HUES6 (cell line): Measurements from ENCODE around the gene PDS5A.
"Not testable (repeated sequence)": the region's sequence is repeated elsewhere in the genome, so short reads cannot be mapped to it uniquely, and the experiment has no call there.

Source experiments
- H3K27ac ChIP-seq: 2 replicates; pipeline ENCODE4 v1.7.0; 2013; ENCODE audit warnings: low read depth, mild to moderate bottlenecking, low read length, inconsistent platforms
- H3K27me3 ChIP-seq: 2 replicates; pipeline ENCODE4 v1.6.1; 2013; ENCODE audit warnings: low read length; ENCODE audit not compliant: control insufficient read depth, insufficient read depth
- H3K36me3 ChIP-seq: 2 replicates; pipeline ENCODE4 v1.6.1; 2013; ENCODE audit warnings: low read length; ENCODE audit not compliant: control insufficient read depth, insufficient read depth
- H3K4me1 ChIP-seq: 2 replicates; pipeline ENCODE4 v1.6.1; 2013; ENCODE audit warnings: low read length; ENCODE audit not compliant: control insufficient read depth, insufficient read depth
- H3K4me3 ChIP-seq: 2 replicates; pipeline ENCODE4 v1.5.1; 2013; ENCODE audit warnings: low read depth, low read length
- H3K9ac ChIP-seq: one replicate; pipeline ENCODE4 v1.6.1; 2013; ENCODE audit warnings: mild to moderate bottlenecking, low read length
- H3K9me3 ChIP-seq: 2 replicates; pipeline ENCODE4 v1.6.1; 2013; ENCODE audit warnings: low read depth, low read length; ENCODE audit not compliant: control insufficient read depth, insufficient read depth

PDS5A gene

GRCh38 chr4:39808231-39808749 is 169.4 kb downstream of the PDS5A start:
- no peaks in the 10 kb centered on the region for H3K9me3 ChIP-seq
- H3K27me3 ChIP-seq: no peaks in the 10 kb centered on the region
- no peak overlapping the region for H3K9ac ChIP-seq
- H3K4me1 ChIP-seq: no peaks in the 10 kb centered on the region
- H3K4me3 ChIP-seq: no peak overlapping the region
- no peaks in the 10 kb centered on the region for H3K36me3 ChIP-seq
- H3K27ac ChIP-seq: no peak overlapping the region

GRCh38 chr4:39802005-39802404 is 175.7 kb downstream of the PDS5A start:
- Histone ChIP-seq H3K9ac (no peak overlapping the region), H3K27me3 (no peaks in the 10 kb centered on the region), H3K4me3 (no peak overlapping the region), H3K36me3 (no peaks in the 10 kb centered on the region), H3K9me3 (no peaks in the 10 kb centered on the region), H3K27ac (no peak overlapping the region), H3K4me1 (no peaks in the 10 kb centered on the region)

- H3K27me3 ChIP-seq, H3K4me3 ChIP-seq, H3K27ac ChIP-seq, H3K9me3 ChIP-seq, H3K9ac ChIP-seq, H3K36me3 ChIP-seq, H3K4me1 ChIP-seq: not testable (repeated sequence)
These were observed 184.7 kb downstream of the PDS5A start for GRCh38 chr4:39792976-39793375.

GRCh38 chr4:39792529-39792928 is 185.2 kb downstream of the PDS5A start:
- no peak overlapping the region for H3K4me3 ChIP-seq
- H3K4me1 ChIP-seq: no peaks in the 10 kb centered on the region
- no peaks in the 10 kb centered on the region for H3K36me3 ChIP-seq
- H3K27ac ChIP-seq: no peak overlapping the region
- H3K9me3 ChIP-seq: no peaks in the 10 kb centered on the region
- no peaks in the 10 kb centered on the region for H3K27me3 ChIP-seq
- H3K9ac ChIP-seq: no peak overlapping the region

- H3K9me3 ChIP-seq: no peaks in the 10 kb centered on the region
- H3K27ac ChIP-seq: no peak overlapping the region
- no peaks in the 10 kb centered on the region for H3K4me1 ChIP-seq
- no peak overlapping the region for H3K9ac ChIP-seq
- no peaks in the 10 kb centered on the region for H3K27me3 ChIP-seq
- H3K4me3 ChIP-seq: no peak overlapping the region
- no peaks in the 10 kb centered on the region for H3K36me3 ChIP-seq
These were observed 185.6 kb downstream of the PDS5A start for GRCh38 chr4:39792128-39792527.

GRCh38 chr4:39786838-39787237 is 190.9 kb downstream of the PDS5A start:
- no peak overlapping the region for H3K9ac ChIP-seq
- H3K4me1 ChIP-seq: no peaks in the 10 kb centered on the region
- H3K27ac ChIP-seq: no peak overlapping the region
- H3K4me3 ChIP-seq: no peak overlapping the region
- no peaks in the 10 kb centered on the region for H3K9me3 ChIP-seq
- no peaks in the 10 kb centered on the region for H3K36me3 ChIP-seq
- H3K27me3 ChIP-seq: no peaks in the 10 kb centered on the region

GRCh38 chr4:39785083-39785482 is 192.6 kb downstream of the PDS5A start:
- no peak overlapping the region for H3K9ac ChIP-seq
- no peaks in the 10 kb centered on the region for H3K27me3 ChIP-seq
- no peak overlapping the region for H3K4me3 ChIP-seq
- no peak overlapping the region for H3K27ac ChIP-seq
- H3K4me1 ChIP-seq: no peaks in the 10 kb centered on the region
- 0 out of 2 replicates have a peak, but pooled peaks cover 1% of the 10 kb centered on the region for H3K36me3 ChIP-seq
- no peaks in the 10 kb centered on the region for H3K9me3 ChIP-seq

- H3K4me1 ChIP-seq, H3K27ac ChIP-seq, H3K27me3 ChIP-seq, H3K9ac ChIP-seq, H3K4me3 ChIP-seq, H3K9me3 ChIP-seq: not testable (repeated sequence)
- peaks cover 28% of the 10 kb centered on the region for H3K36me3 ChIP-seq
These were observed 195.7 kb downstream of the PDS5A start for GRCh38 chr4:39781988-39782387.
